NCI-H1694 treated with DMSO at 0.1 percent for 48 hours (cell line): ENCODE measurements around the gene DEGS2.

Experiments used
- DNase-seq: peaks from one replicate; lab custom pipeline; 2025; lab: John Stamatoyannopoulos, UW

The DEGS2 gene

DNA sequence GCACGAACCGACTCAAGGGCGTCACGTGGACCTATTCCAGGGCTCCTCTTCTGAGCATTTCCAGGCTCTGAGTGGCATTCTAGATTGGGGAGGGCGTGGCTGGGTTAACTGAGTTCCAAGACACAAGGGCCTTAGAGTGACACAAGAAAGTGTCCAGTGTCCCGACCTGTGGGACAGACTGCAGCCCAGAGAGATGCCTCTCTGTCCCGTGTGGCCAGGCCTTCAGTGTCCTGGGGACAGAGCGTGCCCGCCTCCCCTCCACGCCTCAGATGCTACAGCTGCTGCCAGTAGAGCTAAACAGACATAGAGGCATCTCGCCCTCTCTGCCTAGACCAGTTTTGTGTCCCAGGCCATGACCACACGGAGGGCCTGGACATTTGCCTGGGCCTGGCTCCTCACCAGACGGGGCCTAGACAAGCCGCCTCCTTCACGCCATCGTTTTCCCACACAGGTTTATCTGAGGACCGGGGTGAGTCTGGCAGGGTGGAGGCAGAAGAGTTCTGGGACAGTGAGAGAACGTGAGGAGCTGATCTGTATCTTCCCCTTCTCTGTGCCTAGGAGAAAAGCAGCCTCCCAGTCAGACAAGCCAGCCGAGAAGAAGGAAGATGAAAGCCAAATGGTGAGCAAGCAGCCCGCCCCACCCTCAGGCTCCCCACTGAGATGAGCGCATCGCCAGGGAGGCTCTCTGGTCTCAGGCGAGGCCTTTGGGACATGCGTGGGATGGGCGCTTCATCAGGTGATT lies 27.1 kb downstream of the DEGS2 start:
- DNase-seq, result no peak

DNA sequence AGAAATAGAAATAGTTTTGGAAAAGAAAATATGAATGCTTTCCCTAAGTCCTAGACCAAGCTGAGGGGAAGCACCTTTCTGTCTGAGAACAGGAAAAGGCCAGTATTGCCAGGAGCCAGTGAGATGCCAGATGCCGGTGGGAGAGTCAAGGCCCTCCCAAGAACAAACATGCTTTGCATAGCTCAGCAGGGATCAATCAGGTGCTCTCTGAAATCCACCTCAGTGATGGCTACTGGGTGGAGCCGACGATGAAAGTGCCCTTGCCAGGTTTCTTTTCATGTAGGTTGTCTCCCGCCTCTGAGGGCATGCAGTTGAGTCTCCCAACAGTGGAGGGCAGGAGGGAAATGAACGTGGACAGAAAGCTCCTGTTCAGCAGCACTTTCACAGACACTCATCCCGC lies 28.3 kb downstream of the DEGS2 start:
- no peak for DNase-seq

DNA sequence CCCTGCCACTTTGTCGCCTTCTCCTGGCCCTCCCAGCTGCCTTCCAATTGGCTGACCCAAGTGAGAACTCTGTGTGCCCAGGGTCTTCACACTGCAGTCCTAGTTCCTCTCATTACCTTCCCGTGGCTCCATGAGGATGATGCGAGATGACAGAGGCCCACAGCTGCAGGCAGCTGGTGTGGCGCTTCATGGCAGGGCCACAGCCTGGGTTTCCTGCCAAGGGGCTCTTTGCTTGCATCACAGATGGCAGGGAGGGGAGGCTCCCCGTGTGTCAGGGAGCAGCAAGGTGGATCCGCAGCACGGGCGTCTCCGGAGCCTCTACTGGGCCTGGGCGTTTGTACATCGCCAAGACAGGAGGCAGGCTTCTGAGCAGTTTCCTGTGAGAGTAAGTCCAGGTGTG lies 28.9 kb downstream of the DEGS2 start:
- DNase-seq, result no peak

DNA sequence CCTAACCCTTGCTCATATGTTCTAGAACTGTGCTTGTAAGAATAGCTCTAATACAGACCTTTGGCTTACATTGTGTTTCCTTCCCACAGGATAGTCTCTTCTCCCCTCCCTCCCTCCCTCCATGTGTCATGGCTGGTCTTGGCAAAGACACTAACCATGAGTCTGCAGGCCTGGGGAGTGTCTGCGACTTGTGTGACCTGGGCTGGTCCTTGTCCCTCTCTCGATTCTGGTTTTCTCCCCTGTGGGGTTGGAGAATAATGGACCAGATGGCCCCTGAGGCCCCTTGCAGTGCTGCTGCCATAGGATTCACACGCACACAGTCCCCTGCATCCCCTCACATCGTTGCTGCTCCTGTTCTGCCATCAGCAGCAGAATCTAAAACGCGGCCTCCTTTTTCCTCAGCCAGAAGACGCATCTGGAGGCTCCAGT lies 30.3 kb downstream of the DEGS2 start:
- no peak for DNase-seq

DNA sequence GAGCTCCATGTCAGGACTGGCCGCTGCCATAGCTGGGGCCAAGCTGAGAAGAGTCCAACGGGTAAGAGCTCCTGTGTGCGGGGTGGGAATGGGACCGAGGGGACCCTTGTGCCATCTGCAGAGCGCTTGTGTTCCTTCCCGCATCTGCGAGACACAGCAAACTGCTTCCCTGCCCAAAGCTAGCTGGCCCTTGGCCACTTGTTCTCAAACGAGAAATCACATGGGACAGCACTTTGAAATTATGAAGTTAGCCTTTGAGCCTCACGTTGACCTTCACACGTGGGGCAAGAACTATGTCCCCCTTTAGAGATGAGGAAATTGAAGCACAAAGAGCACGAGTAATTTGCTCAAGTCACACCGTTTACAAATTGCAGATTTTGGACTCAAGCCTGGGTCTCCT lies 30.8 kb downstream of the DEGS2 start:
- DNase-seq, result no peak

DNA sequence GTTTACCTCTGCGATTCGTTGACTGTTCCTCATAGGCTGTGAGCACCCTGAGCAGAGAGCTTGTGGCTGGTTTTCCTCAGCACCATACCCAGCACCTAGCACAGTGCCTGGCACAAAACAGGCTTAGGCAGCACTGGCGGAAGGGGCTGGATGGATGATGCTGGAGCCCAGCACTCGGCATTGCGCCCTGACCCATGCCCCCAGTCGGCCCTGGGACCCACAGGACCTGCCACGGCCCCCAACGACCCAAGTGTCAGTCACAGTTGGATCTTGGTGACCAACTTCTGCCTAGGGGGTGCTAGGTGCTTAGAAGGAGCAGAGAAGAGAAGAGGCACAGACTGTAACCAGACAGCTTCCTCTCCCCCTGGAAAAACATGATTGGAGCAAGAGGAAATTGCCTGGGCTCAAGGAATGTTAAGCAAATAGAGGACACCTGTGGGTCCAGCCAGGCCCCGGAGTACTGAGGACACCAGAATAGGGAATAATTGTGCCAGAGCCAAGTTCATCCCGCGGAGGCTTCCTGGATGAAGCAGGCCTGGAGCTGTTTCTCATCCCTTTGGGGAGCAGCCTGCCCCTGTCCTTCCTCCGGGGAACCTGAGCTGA lies 31.5 kb downstream of the DEGS2 start:
- DNase-seq, result no peak

DNA sequence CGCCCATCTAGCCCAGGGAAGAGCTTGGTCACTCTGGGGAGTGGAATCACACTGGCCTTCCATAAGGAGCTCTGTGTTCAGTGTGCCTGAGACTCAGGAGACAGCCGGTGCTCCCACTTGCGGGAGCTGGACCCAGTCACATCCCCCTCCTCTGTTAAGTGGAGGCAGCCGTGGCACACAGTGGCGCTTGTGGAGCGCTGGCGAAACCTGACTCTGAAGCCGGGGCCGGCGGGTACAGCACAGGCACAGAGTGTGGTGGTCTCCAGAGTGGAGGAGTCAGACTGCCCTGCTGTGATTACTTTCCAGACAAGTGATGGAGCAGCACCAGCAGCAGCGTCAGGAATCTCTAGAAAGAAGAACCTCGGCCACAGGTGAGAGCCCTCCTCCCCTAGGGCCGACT lies 33.0 kb downstream of the DEGS2 start:
- DNase-seq, result no peak

DNA sequence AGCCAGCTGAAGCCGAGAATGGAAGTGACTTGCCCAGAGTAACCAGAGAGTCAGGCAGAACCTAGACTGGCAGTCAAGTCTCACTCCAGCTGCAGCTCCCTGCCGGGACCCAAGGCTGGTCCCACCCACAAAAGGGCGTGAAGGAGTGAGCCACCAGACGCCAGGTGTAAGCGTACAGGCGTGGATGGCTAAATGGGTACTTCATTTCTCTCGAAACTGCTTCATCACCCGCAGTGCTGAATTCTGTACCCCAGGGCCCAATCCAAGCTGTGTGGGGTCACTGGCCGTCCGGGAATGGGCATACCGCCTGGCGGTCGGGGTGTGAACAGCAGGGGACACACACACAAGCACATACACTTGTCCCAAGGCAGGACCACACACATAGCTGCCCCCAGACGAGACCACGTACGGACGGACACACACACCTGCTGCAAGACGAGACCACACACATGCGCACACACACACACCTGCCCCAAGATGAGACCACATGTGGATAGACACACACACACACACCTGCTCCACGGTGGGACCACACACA lies 34.8 kb downstream of the DEGS2 start:
- DNase-seq, result no peak

DNA sequence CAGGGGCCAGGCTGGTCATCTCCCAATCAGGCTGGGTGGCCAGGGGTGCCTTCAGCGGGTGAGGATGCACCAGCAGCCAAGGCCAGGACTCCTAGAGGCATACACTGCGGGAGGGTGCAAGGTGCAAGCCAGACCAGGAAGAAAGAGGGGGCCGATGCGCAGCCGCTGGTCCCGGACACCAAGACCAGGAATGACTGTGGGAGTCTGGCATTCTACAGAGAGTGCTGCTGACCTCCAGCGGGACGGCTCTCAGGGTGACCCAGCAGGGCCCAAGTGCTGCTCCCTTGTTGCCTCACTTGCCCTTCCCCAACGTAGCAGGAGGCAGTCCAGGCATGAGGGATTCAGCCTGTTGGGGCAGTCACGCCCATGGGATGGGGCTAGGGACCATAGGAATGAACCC lies 35.8 kb downstream of the DEGS2 start:
- DNase-seq, result no peak

DNA sequence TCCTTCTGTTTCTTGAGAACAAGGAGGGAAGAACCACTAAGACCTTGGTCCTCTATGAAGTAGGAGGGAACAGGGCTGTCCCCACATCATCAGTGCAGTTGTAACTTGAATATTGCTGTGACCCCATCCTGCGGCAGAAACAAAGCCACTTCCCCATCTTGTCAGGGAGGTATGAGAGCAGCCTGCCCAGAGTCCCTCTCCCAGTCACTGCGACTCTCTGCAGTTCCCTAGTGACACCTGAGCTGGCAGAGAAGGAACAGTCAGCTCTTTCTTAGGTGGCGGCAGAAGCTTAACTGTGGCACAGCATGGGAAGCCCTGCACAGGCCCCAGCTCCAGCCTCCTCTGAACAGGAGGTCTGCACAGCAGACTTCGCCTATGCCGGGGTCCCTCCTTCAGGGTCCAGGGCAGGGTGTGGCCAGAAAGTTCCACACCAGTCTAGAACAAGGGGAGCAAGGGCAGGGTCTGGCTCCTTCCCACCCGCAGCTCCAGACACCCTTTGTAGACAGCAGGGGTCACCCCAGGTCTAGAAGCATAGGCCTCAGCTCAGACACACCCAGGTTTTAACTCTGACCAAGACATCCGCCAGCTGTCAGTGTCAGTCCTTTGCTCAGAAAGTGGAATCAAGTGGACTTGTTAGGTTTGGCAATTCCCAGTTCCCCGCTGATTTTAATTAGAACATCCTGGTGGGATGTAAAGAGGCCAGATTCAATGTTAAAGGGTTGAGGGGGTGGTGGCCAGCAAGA lies 36.8 kb downstream of the DEGS2 start:
- no peak for DNase-seq

DNA sequence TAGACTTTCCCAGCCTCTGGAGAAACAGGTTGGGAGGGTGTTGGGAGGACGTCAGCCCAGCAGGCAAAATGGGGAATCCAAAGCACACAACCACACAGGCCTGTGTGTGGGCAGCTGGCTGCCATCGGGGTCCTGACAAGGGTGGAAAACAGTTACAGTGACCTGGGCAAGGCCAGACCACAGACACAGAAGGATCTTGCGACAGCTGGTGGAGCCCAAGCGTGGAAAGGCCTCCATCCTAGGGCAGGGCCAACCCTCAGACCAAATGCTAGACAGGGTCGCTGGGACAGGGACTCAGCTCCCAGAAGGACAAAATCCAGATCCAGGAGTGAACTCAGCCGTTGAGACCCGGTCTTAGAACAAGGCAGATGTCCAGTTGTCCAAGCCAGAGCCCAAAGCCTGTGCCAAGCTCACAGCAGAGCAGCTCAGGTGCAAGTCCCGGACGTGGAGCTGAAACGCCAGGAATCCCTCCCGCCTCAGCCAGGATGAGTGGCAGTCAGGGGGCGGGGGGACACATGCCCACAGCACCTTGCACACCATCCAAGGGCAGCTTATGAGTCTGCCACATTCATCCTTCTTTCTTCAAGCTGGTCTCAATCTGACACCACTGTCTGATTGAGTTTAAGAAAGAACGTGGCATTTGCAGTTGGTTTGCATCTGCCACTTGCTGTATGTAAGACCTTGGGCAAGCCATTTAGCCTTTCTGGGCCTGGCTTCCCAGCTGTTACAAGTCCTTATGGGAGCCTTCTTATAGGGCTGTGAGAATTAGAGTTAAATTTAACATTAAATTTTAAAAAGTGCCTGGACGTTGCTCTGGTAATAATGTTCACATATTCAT lies 37.6 kb downstream of the DEGS2 start:
- DNase-seq, result no peak

DNA sequence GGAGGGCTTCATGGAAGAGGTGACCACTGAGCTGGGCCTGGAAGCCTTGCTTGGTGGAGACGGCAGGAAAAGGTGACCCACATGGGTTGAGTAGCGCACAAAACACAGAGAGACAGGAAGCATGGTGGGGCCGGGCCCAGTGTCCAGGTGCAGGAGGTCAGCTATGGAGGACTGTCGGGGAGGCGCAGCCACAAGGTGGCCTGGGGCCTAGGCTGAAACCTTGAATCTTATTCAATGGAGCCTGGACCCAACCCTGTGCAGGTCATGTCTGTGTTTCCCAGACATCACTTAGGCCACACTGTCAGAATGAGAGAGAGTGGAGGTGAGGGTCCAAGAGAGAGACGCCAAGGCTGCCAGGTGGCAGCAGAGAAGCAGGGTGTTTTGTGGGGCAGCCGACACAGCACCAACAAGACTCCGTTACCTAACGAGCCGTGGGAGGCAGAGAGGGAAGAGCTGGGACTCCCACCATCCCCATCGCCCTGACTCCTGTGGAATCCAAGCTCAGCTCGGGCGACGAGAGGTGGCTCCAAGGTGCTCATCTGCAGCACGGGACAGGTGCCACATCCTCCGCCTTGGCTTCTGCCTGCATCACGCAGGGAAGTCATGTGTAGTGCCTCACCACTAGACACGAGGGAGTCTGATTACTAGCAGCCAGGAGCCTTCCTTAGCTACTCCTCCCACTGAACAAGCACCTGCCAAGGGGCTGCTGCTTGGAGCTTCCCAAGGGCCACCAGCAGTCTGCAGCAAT lies 38.7 kb downstream of the DEGS2 start:
- no peak for DNase-seq

DNA sequence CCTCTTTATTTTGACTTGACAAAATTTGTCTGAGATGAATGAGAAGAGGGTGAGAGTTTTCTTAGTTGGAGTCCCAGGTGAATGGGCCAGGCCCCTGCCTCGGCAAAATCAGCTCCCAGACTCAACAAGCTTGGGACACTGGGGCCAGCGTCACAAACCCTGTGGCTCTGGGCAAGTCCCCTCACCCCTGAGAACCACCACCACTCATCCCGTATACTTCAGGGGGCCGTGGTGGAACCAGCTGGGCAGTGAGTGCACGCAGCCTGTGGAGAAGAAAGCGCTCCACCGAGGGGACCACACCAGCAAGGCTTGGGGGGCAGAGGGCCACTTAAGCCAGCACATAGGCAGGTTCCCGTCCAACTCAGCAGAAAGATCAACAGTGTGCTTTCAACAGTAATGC lies 40.2 kb downstream of the DEGS2 start:
- DNase-seq, result no peak

DNA sequence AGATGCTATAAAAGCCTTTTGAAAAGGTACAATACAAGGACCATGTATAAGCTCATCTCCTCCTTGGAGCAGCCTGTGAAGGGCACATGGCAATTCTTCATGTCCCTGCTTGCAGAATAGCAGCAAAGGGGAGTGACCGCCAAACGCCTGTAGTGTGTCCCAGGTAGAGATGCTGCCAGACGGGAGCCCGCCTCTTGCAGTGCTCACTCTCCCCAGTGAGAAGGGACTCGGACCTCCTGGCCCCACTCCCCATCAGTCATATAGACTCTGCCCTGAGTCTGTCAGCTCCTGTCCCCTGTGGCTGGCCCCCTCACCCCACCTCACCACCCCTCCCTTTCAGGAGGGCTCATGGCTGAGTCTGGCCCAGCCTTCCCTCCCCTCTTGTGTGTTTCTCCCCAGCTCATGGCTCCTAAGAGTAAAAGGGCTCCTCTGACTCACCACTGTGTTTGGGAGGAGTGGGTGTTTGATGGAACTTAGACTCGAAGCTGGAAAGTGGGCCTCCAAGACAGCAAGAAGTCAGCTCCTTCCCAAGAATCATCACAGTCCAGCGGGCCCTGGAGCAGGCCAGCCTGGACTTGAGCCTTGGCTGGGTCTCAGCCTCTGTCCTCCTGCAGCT lies 40.9 kb downstream of the DEGS2 start:
- no peak for DNase-seq

DNA sequence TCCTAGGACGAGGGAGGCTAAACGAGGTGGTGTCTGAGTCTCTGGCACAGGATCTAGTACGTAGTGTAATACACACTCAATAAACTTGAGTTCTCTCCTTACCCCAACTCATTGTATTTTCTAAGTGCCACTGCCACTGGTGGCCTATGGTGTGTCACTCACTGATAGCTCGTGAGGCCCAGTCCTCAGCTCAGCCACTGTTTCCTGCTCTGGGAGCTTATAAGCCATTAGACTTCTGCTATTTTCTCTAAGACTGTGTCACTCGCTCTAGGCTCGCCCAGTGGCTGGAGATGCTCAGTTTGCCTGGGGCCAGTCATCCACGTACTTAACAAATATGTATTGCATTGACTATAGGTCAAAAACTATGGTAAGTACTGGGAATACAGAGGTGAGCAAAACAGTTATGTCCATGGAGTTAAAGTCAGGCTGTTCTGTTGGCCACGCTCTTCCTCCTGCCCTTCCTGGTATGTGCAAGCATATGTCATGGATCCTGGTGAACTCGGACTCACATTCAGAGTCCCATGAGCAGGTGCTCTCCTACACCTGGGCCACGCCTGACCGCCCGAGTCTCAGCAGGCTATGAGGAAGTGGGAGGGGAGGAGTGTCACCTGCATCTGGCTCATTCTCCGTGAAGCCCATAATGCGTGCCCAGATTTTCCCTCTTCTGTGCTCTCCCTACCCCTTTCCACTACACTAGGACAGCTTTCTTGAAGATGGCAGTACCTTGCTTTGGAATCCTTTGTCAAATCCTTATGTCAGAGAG lies 41.6 kb downstream of the DEGS2 start:
- no peak for DNase-seq

DNA sequence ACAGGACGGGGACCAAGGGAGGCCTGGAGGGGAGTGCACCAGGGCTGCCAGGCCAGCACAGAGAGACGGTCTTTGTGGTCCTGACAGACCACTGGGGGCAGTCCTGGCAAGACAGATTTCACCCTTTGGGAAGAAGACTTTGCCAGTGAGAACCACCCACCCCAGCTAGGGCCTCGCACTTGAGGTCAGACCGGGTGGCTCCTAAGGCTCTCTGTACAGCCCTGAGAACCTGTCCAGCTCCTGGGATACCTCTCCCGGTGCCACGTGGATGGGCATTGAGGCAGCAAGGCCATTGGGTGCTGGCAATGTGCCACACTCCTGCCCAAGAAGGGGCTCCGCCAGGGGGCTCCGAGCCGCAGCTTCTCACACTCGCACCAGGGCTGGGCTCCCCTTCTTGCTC lies 42.4 kb downstream of the DEGS2 start:
- DNase-seq, result no peak

DNA sequence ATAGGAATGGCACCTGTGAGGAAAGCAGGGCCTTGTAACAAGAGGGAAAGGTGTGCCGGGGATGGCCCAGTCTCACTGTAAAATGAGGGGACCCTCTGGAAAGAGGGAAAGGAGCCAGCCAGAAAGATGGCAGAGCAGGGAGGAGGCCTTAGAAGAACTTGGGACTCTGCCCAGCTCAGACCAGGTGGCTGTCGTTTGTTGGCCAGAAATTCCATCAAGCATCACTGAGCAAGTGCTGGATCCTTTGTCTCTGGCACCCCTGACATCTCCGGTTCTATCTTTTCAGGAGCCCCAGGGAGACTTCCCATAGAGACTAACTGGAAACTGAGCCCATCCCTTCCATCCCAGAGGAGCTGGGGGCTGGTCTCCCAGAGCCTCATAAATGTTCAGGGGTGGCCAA lies 43.3 kb downstream of the DEGS2 start:
- peak; percentile 61 for DNase-seq

DNA sequence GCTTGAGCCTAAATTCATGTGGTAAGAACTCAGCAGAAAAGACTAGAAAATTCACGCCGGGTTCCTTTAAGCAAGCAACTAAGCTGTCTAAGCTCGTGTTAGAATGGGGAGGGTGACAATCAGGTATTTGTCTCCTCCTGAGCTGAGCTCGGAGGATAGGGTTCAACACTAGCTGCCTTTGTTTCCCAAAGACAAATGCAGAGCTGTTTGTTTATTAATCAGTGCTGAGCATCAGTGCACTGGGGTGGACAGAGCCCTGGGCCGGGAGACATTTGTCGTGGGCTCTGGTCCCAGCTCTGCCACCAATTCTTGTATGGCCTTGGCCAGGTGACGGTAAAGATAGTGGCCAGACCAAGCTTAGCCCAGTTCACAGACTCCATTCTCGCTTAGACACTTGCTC lies 43.7 kb downstream of the DEGS2 start:
- DNase-seq, result no peak

DNA sequence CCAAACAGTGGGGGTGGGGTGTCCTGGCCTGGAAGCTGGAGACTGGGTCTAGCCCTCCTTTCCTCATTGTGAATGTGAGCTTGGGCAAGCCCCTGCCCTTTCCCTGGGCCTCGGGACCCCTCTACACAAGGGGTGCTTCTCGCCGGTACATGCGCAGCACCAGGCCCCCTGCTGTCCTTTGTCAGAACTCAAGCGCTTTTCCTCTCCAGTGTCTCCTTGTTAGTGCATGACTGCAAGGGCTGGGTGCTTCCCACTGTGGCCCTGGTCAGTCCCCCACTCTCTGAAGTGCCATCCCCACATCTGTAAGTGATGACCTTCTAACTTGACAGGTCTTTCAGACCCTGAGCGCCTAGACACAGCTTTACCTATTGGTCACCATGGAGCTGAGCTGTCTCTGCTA lies 44.2 kb downstream of the DEGS2 start:
- DNase-seq, result no peak

DNA sequence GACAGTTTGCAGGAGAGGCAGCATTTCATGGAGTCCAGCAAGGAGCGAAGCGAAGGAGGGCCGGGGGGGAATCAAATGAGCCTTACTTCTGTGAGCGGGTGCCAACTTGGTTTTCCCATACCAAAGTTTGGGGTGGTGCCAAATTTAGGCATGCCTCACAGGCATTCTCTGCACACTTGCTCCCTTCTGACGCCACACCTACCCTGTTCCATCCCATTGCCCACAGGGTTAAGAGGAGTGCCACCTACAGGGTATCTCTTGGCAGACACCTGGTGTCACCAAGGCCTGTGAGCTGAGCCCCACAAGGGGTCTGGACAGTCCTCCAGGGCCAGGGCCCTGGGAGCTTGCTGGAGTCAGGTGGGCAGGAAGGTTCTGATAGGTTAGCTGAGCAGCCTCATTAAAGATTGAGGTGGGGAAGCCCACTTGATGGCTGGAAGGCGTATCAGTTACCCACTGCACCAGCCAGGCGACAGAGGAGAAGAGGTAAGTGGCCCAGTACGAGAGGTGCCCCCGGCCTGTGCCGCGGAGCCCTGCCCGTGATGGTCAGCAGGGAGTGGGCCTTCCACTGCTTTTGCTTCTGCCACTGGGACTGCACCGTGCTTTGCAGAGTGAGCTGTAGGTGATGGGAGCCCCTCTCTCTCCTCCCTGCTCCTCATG lies 45.2 kb downstream of the DEGS2 start:
- DNase-seq, result no peak
